ENCODE measurements around the gene IGF2BP1. TPM values are rescaled to one million over a fixed set of nuclear protein-coding genes. Genes with fewer than 3 reads are reported as not detected.

Gene IGF2BP1
- total and polyA plus RNA-seq, 7 donors = 0.14 to 0.36 (median 0.20) TPM; not detected in 4

DNA sequence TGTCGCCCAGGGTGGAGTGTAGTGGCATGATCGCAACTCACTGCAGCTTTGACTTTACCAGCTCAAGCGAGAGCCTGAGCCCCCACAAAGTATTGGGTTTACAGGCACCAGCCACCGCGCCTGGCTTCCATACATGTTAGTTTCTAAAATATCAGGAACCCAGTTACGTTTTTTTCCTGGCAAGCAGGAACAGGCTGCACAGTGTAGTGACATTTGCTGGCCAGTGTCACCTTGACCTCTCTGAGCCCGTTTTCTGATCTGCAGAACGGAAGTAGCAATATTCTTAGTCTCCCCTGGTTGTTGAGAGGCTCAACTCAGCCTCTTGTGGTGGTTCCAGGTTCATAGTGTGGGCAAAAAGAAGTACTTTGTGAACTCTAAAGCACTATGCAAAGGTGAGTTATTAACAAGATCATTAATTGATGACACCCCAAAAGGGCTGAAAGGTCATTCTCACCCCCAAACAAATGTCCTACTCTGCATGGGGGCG, 15.6 kb downstream of the IGF2BP1 start:
- 49 to 63% methylated on average over 9 of the region's 9 CpGs for WGBS, 2 donors
- no peak overlapping the region for H3K4me3 ChIP-seq

GRCh38 chr17:49013311-49014213, 16.4 kb downstream of the IGF2BP1 start:
- peaks cover 26 to 95% (median 79%) of the 10 kb centered on the region in 3 donors for H3K27me3 ChIP-seq
- H3K4me1 ChIP-seq = peaks cover 0 to 26% (median 18%) of the 10 kb centered on the region in 4 donors
- no peak for DNase-seq
- TF ChIP-seq EP300 (IDR thresholded peaks at IDR 0.05) = no peak
- no peak for TF ChIP-seq CTCF (IDR thresholded peaks at IDR 0.05)
- no peak for TF ChIP-seq POLR2A (IDR thresholded peaks at IDR 0.05)
- no peak for TF ChIP-seq POLR2AphosphoS5 (IDR thresholded peaks at IDR 0.05)
- H3K9me3 ChIP-seq = no peaks in the 10 kb centered on the region
- WGBS, 2 donors = 8 to 43% methylated on average over 65 of the region's 65 CpGs
- no peak overlapping the region for H3K4me3 ChIP-seq
- no peaks in the 10 kb centered on the region for H3K36me3 ChIP-seq
- intact Hi-C loops (cut with DNase I) = no loop called here
- H3K27ac ChIP-seq = no peak overlapping the region

More for the DNA sequence above, 15.6 kb downstream of the IGF2BP1 start:
- intact Hi-C loops (cut with DNase I) = no loop called here
- no peak overlapping the region for H3K27ac ChIP-seq
- no peak for TF ChIP-seq CTCF (IDR thresholded peaks at IDR 0.05)
- TF ChIP-seq POLR2A (IDR thresholded peaks at IDR 0.05) = no peak
- TF ChIP-seq EP300 (IDR thresholded peaks at IDR 0.05) = no peak
- no peak for TF ChIP-seq POLR2AphosphoS5 (IDR thresholded peaks at IDR 0.05)
- DNase-seq = no peak
- H3K27me3 ChIP-seq = peaks cover 26 to 92% (median 74%) of the 10 kb centered on the region in 3 donors
- no peaks in the 10 kb centered on the region for H3K36me3 ChIP-seq
- H3K4me1 ChIP-seq = peaks cover 0 to 26% (median 18%) of the 10 kb centered on the region in 4 donors
- no peaks in the 10 kb centered on the region for H3K9me3 ChIP-seq

DNA sequence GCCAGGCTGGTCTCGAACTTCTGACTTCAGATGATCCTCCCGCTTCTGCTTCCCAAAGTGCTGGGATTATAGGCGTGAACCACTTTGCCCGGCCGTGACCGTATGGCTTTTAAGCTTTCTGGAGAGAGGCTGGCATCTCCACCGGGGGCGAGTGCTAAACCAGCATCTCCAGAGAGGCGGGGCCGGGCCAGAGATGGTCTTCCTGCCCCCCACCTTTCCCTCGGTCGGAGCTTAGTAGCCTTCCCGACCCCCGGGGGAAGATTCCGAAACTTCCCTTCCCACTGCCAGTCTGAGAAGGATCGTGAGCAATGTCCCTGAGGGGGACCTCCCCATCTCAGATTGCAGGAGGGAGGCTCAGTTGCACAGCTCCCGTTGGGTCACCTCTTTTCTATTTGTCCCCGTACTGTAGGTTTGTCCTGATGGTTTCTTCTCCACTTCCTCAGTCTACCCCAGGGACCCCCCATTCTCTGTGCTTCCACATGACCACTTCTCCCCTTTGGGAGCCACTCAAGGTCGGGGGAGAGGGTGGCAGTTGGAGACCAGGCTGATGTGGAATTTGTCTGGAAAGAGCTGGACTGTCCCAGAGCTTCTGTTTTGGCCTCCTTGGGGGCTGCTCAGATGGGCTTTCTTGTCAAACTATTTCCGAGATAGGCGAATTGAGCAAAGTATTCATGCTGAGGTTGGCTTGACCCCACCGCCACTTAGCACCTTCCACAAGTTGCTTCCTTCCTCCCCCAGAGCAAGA, 18.2 kb downstream of the IGF2BP1 start:
- H3K27me3 ChIP-seq = peaks cover 26 to 87% (median 63%) of the 10 kb centered on the region in 3 donors
- H3K9me3 ChIP-seq = no peaks in the 10 kb centered on the region
- no peaks in the 10 kb centered on the region for H3K36me3 ChIP-seq
- DNase-seq = no peak
- WGBS, 2 donors = 70 to 88% methylated on average over 22 of the region's 22 CpGs
- intact Hi-C loops (cut with DNase I) = no loop called here
- H3K4me3 ChIP-seq = no peak overlapping the region
- TF ChIP-seq POLR2A (IDR thresholded peaks at IDR 0.05) (no peak), POLR2AphosphoS5 (IDR thresholded peaks at IDR 0.05) (no peak), EP300 (IDR thresholded peaks at IDR 0.05) (no peak), CTCF (IDR thresholded peaks at IDR 0.05) (no peak)
- H3K4me1 ChIP-seq = peaks cover 0 to 26% (median 18%) of the 10 kb centered on the region in 4 donors
- H3K27ac ChIP-seq = no peak overlapping the region

GRCh38 chr17:49015924-49016774, 19.0 kb downstream of the IGF2BP1 start:
- peaks cover 0 to 26% (median 18%) of the 10 kb centered on the region in 4 donors for H3K4me1 ChIP-seq
- H3K27ac ChIP-seq = no peak overlapping the region
- 13 to 63% methylated on average over 11 of the region's 11 CpGs for WGBS, 2 donors
- intact Hi-C loops (cut with DNase I) = no loop called here
- H3K27me3 ChIP-seq = peaks cover 26 to 81% (median 58%) of the 10 kb centered on the region in 3 donors
- H3K36me3 ChIP-seq = no peaks in the 10 kb centered on the region
- no peak for TF ChIP-seq POLR2AphosphoS5 (IDR thresholded peaks at IDR 0.05)
- H3K9me3 ChIP-seq = no peaks in the 10 kb centered on the region
- DNase-seq = no peak
- H3K4me3 ChIP-seq = no peak overlapping the region

Data from sigmoid colon (tissue), 7 donors.